HepG2 (cell line): ENCODE results near the gene GRAMD1A. TPM values are rescaled to one million over a fixed set of nuclear protein-coding genes. Genes with fewer than 3 reads are reported as not detected.

Experiments
- ELF4 ChIP-seq: sonication (generic); formaldehyde crosslinking; IDR thresholded peaks from 2 replicates; pipeline ENCODE4 v1.5.0; 2020; ENCODE audit warnings: missing genetic modification reagents, mild to moderate bottlenecking, moderate library complexity, borderline replicate concordance
- ERF ChIP-seq: IDR thresholded peaks from 2 replicates; pipeline ENCODE4 v1.6.1; 2018; ENCODE audit warnings: missing biosample characterization, missing genetic modification reagents
- GABPA ChIP-seq, 2 experiments: IDR thresholded peaks; 2 replicates each; pipeline ENCODE4 v1.6.1; 2011 to 2016; ENCODE audit warnings: low read depth in 2 of 2, low read length in 1 of 2, missing biosample characterization in 1 of 2, missing genetic modification characterization in 1 of 2
- HDAC2 ChIP-seq: sonication (generic); formaldehyde crosslinking; IDR thresholded peaks from 2 replicates; pipeline ENCODE4 v1.4.0; 2020; ENCODE audit warnings: missing genetic modification reagents
- HOXA3 ChIP-seq: sonication (generic); formaldehyde crosslinking; IDR thresholded peaks from 2 replicates; pipeline ENCODE4 v1.5.0; 2020; ENCODE audit warnings: missing genetic modification reagents
- NR1H2 ChIP-seq: sonication (generic); formaldehyde crosslinking; IDR thresholded peaks from 2 replicates; pipeline ENCODE4 v1.8.1; 2022; ENCODE audit warnings: low read depth, missing genetic modification reagents, borderline replicate concordance
- POLR2G ChIP-seq: fragments of 200-400 bp; formaldehyde crosslinking; IDR thresholded peaks from 2 replicates; pipeline ENCODE4 v1.6.1; 2018; ENCODE audit warnings: mild to moderate bottlenecking, low read depth, low read length, moderate library complexity
- ZNF432 ChIP-seq: sonication (generic); formaldehyde crosslinking; IDR thresholded peaks from 2 replicates; pipeline ENCODE4 v1.5.0; 2020; ENCODE audit warnings: missing genetic modification reagents, mild to moderate bottlenecking, borderline replicate concordance
- ZNF446 ChIP-seq: sonication (generic); formaldehyde crosslinking; IDR thresholded peaks from 2 replicates; pipeline ENCODE4 v1.5.0; 2020; ENCODE audit warnings: mild to moderate bottlenecking, missing genetic modification reagents
- ZNF616 ChIP-seq: sonication (generic); formaldehyde crosslinking; IDR thresholded peaks from 2 replicates; pipeline ENCODE4 v1.5.0; 2020; ENCODE audit warnings: low read depth, mild to moderate bottlenecking, missing genetic modification reagents
- polyA plus RNA-seq, 8 experiments: library from polyadenylated mRNA; depleted of rRNA in 3 of 8; stranded (reverse) in 7 of 8; unstranded in 1 of 8; fragments of >200 nt; fragmentation: Illumina TruSeq in 4 of 8; extraction: Trizol in 4 of 8; gene quantifications; 2 replicates each; pipeline versions ENCODE4 v1.2.1 to v1.2.3, GENCODE V29; 2011 to 2016; ENCODE audit warnings: low read depth in 4 of 8, missing spikeins in 1 of 8, mixed read lengths in 1 of 8; ENCODE audit not compliant: insufficient read depth in 1 of 8
- total RNA-seq, 5 experiments: library from RNA; depleted of rRNA; stranded (reverse); fragments of >200 nt; fragmentation: Illumina TruSeq; extraction: Trizol; gene quantifications; 2 replicates each; pipeline ENCODE4 v1.2.3, GENCODE V29; 2016; ENCODE audit warnings: low read depth in 1 of 5
- TF ChIP-seq, protein P1 (sequence below): IDR thresholded peaks from 2 replicates; pipeline ENCODE4 v1.6.1; 2018; ENCODE audit warnings: missing genetic modification reagents, mild to moderate bottlenecking, missing compliant biosample characterization
- TF ChIP-seq, protein P2 (sequence below): sonication (generic); formaldehyde crosslinking; IDR thresholded peaks from 2 replicates; pipeline ENCODE4 v1.4.0; 2020; ENCODE audit warnings: missing genetic modification reagents, mild to moderate bottlenecking, borderline replicate concordance
- TF ChIP-seq, protein P3 (sequence below), 2 experiments: fragments of 450-650 bp in 1 of 2; sonication (generic) in 1 of 2; formaldehyde crosslinking in 1 of 2; IDR thresholded peaks; 2 replicates each; pipeline versions ENCODE4 v1.6.1 to v1.8.0; 2016 to 2022; ENCODE audit warnings: antibody characterized with exemption in 1 of 2, mild to moderate bottlenecking in 1 of 2, missing genetic modification reagents in 1 of 2

GRAMD1A gene
- total and polyA plus RNA-seq, 2 of the 13 experiments (the other 11 are each of a cell fraction or from before 2014, with no cell fraction given), result 14.7 to 181 TPM

DNA sequence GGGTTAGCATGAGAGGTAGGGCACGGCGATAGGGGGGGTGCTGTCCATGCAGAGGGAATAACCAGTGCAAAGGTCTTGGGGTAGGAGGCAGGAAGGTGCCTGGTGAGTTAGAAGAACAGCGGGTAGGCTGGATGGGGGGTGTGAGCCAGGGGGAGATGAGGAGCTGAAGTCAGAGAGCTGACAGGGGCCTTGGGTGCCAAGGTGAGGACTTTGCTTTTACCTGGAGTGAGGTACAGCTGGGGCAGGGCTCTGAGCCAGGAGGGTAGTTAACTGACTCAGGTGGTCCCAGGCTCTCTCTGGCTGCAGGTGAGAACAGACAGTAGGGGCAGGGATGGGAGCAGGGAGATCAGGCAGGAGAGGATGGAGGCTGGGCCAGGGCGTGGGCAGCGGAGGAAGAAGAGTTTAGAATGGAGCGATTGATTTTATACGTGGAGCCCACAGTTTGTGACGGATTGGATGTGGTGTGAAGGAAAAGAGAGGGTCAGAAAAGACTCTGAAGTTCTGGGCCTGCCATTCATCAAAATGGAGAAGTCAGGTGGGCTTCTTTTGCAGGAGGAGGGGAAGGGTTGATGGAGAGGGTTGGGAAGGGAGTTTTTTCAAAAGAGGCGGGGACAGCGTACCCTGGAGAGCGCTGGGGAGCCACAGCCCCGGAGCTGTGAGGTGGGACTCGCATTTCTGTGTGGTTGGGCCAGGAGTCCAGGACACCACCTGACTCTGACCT, 1.2 kb upstream of the GRAMD1A start (continued):
- TF ChIP-seq, protein P1, sequence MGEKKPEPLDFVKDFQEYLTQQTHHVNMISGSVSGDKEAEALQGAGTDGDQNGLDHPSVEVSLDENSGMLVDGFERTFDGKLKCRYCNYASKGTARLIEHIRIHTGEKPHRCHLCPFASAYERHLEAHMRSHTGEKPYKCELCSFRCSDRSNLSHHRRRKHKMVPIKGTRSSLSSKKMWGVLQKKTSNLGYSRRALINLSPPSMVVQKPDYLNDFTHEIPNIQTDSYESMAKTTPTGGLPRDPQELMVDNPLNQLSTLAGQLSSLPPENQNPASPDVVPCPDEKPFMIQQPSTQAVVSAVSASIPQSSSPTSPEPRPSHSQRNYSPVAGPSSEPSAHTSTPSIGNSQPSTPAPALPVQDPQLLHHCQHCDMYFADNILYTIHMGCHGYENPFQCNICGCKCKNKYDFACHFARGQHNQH (CRISPR knock-in tag), result peak; percentile 19; the same call in 1 of the 2 replicates
- peak; percentile 32; the same call in 1 of the 2 replicates for TF ChIP-seq HDAC2 (CRISPR knock-in tag)
- TF ChIP-seq ZNF446 (CRISPR knock-in tag), result no peak
- no peak for TF ChIP-seq ELF4 (CRISPR knock-in tag)
- no peak for TF ChIP-seq ZNF432 (CRISPR knock-in tag)
- TF ChIP-seq, protein P2, sequence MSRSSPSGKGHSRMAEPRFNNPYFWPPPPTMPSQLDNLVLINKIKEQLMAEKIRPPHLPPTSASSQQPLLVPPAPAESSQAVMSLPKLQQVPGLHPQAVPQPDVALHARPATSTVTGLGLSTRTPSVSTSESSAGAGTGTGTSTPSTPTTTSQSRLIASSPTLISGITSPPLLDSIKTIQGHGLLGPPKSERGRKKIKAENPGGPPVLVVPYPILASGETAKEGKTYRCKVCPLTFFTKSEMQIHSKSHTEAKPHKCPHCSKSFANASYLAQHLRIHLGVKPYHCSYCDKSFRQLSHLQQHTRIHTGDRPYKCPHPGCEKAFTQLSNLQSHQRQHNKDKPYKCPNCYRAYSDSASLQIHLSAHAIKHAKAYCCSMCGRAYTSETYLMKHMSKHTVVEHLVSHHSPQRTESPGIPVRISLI (CRISPR knock-in tag), result peak; percentile 72; the same call in 1 of the 2 replicates
- no peak for TF ChIP-seq ZNF616 (CRISPR knock-in tag)
- TF ChIP-seq ERF (CRISPR knock-in tag), result no peak
- no peak for TF ChIP-seq NR1H2 (CRISPR knock-in tag)
- TF ChIP-seq POLR2G, result no peak; the same call in 1 of the 2 replicates
- no peak for TF ChIP-seq GABPA (IDR thresholded peaks at IDR 0.05; ENCODE audit: low read depth, low read length)
- TF ChIP-seq GABPA (CRISPR knock-in tag; IDR thresholded peaks at IDR 0.05; ENCODE audit: low read depth), result 0 out of 2 replicates have a peak, but pooled peaks have one; percentile 3
- TF ChIP-seq, protein P3, sequence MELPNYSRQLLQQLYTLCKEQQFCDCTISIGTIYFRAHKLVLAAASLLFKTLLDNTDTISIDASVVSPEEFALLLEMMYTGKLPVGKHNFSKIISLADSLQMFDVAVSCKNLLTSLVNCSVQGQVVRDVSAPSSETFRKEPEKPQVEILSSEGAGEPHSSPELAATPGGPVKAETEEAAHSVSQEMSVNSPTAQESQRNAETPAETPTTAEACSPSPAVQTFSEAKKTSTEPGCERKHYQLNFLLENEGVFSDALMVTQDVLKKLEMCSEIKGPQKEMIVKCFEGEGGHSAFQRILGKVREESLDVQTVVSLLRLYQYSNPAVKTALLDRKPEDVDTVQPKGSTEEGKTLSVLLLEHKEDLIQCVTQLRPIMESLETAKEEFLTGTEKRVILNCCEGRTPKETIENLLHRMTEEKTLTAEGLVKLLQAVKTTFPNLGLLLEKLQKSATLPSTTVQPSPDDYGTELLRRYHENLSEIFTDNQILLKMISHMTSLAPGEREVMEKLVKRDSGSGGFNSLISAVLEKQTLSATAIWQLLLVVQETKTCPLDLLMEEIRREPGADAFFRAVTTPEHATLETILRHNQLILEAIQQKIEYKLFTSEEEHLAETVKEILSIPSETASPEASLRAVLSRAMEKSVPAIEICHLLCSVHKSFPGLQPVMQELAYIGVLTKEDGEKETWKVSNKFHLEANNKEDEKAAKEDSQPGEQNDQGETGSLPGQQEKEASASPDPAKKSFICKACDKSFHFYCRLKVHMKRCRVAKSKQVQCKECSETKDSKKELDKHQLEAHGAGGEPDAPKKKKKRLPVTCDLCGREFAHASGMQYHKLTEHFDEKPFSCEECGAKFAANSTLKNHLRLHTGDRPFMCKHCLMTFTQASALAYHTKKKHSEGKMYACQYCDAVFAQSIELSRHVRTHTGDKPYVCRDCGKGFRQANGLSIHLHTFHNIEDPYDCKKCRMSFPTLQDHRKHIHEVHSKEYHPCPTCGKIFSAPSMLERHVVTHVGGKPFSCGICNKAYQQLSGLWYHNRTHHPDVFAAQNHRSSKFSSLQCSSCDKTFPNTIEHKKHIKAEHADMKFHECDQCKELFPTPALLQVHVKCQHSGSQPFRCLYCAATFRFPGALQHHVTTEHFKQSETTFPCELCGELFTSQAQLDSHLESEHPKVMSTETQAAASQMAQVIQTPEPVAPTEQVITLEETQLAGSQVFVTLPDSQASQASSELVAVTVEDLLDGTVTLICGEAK (IDR thresholded peaks at IDR 0.05), result no peak
- TF ChIP-seq, protein P3 (CRISPR knock-in tag; IDR thresholded peaks at IDR 0.05), result peak; percentile 20; the same call in 1 of the 2 replicates
- no peak for TF ChIP-seq HOXA3
